MM.1S (cell line): ENCODE measurements around the gene ARL3.

Source experiments
- CTCF ChIP-seq: fragments of 300-600 bp; sonication (generic); IDR thresholded peaks from 2 replicates; pipeline ENCODE4 v1.5.1; 2016; ENCODE audit warnings: antibody characterized with exemption, low read length, mixed read lengths
- EZH2 ChIP-seq: fragments of 300-600 bp; sonication (generic); optimal IDR thresholded peaks from 2 replicates; pipeline ENCODE3; 2017; ENCODE audit warnings: low read depth, mild to moderate bottlenecking, antibody characterized with exemption, low read length, mixed read lengths
- EZH2phosphoT487 ChIP-seq: fragments of 300-600 bp; sonication (generic); IDR thresholded peaks from 2 replicates; pipeline ENCODE4 v1.6.1; 2018; ENCODE audit warnings: antibody characterized with exemption, low read length

- TF ChIP-seq CTCF (no peak), EZH2 (no peak), EZH2phosphoT487 (no peak)
Observed at GRCh38 chr10:102677331-102678067, 36.7 kb downstream of the ARL3 start.
